Hepatocyte (in vitro differentiated cells): Measurements from ENCODE around the gene SNCB. TPM values are rescaled to one million over a fixed set of nuclear protein-coding genes. Genes with fewer than 3 reads are reported as not detected.

Experiments used
- DNase-seq: peaks from one replicate; pipeline ENCODE4 v3.0.0-alpha.2; 2016; ENCODE audit warnings: low spot score
- H2AFZ ChIP-seq: fragments of 200-600 bp; sonication (generic); 2 replicates; pipeline ENCODE4 v1.6.0; 2016; ENCODE audit warnings: antibody characterized with exemption, mild to moderate bottlenecking
- H3K27ac ChIP-seq: fragments of 200-600 bp; sonication (generic); 2 replicates; pipeline ENCODE4 v1.5.1; 2016; ENCODE audit warnings: mild to moderate bottlenecking
- H3K27me3 ChIP-seq: fragments of 200-600 bp; sonication (generic); 2 replicates; pipeline ENCODE4 v1.6.1; 2016
- H3K36me3 ChIP-seq: fragments of 200-600 bp; sonication (generic); replicated peaks from 2 replicates; pipeline ENCODE4 v1.5.1; 2016; ENCODE audit warnings: low read depth; ENCODE audit not compliant: insufficient read depth
- H3K4me1 ChIP-seq: fragments of 200-600 bp; sonication (generic); 2 replicates; pipeline ENCODE4 v1.5.1; 2016; ENCODE audit warnings: mild to moderate bottlenecking, moderate library complexity; ENCODE audit not compliant: insufficient read depth
- H3K4me2 ChIP-seq: fragments of 200-600 bp; sonication (generic); 2 replicates; pipeline ENCODE4 v1.6.0; 2016
- H3K4me3 ChIP-seq: fragments of 200-600 bp; sonication (generic); 2 replicates; pipeline ENCODE4 v1.5.1; 2016; ENCODE audit warnings: mild to moderate bottlenecking
- H3K79me2 ChIP-seq: fragments of 200-600 bp; sonication (generic); 2 replicates; pipeline ENCODE4 v1.6.0; 2017; ENCODE audit warnings: mild to moderate bottlenecking
- H3K9me2 ChIP-seq: fragments of 200-600 bp; sonication (generic); replicated peaks from 2 replicates; pipeline ENCODE4 v1.6.0; 2017; ENCODE audit warnings: mild to moderate bottlenecking; ENCODE audit not compliant: insufficient read depth
- H3K9me3 ChIP-seq: fragments of 200-600 bp; sonication (generic); 2 replicates; pipeline ENCODE4 v1.5.1; 2016; ENCODE audit warnings: low read depth, mild to moderate bottlenecking
- H4K20me1 ChIP-seq: fragments of 200-600 bp; sonication (generic); 2 replicates; pipeline ENCODE4 v1.6.0; 2016; ENCODE audit warnings: mild to moderate bottlenecking; ENCODE audit not compliant: insufficient read depth, poor library complexity, severe bottlenecking
- CTCF ChIP-seq: fragments of 200-600 bp; sonication (generic); IDR thresholded peaks from 2 replicates; pipeline ENCODE4 v1.5.1; 2016; ENCODE audit warnings: antibody characterized with exemption, mild to moderate bottlenecking; ENCODE audit not compliant: poor library complexity
- EZH2 ChIP-seq: fragments of 200-600 bp; sonication (generic); IDR thresholded peaks from 2 replicates; pipeline ENCODE4 v1.6.1; 2016; ENCODE audit warnings: antibody characterized with exemption, mild to moderate bottlenecking, borderline replicate concordance
- EZH2phosphoT487 ChIP-seq: fragments of 200-600 bp; sonication (generic); IDR thresholded peaks from one replicate; pipeline ENCODE4 v1.6.1; 2018; ENCODE audit warnings: antibody characterized with exemption, mild to moderate bottlenecking, low read depth, moderate library complexity; ENCODE audit not compliant: unreplicated experiment, severe bottlenecking
- WGBS: methylation state at CpG from one replicate; pipeline ENCODE4 v1.1.6; 2016; ENCODE audit warnings: low lambda C conversion rate; ENCODE audit errors: missing lambda C conversion rate; 5-methylcytosine and 5-hydroxymethylcytosine counted together
- polyA plus RNA-seq: library from polyadenylated mRNA; unstranded; fragments of >200 nt; fragmentation: Nextera tagmentation; extraction: Ambion mirVana; gene quantifications from 2 replicates; pipeline ENCODE4 v1.2.1, GENCODE V29; 2016
- total RNA-seq: library from RNA; depleted of rRNA; stranded (reverse); fragments of >200 nt; gene quantifications from 2 replicates; pipeline ENCODE4 v1.2.3, GENCODE V29; 2014

Gene SNCB
- total and polyA plus RNA-seq, 2 experiments from 2014 or later = 0.57 TPM; not detected in 1

GRCh38 chr5:176626876-176627236 is 3.5 kb downstream of the SNCB start:
- DNase-seq = no peak
- Histone ChIP-seq H3K4me1 (no peaks in the 10 kb centered on the region), H3K27me3 (peaks cover 77% of the 10 kb centered on the region), H3K4me3 (no peak overlapping the region), H3K36me3 (no peaks in the 10 kb centered on the region), H3K9me3 (no peaks in the 10 kb centered on the region), H3K27ac (no peak overlapping the region), H4K20me1 (no peaks in the 10 kb centered on the region), H3K9me2 (no peaks in the 10 kb centered on the region), H3K4me2 (no peak overlapping the region), H3K79me2 (no peaks in the 10 kb centered on the region), H2AFZ (no peak overlapping the region)
- TF ChIP-seq CTCF (no peak), EZH2 (no peak), EZH2phosphoT487 (no peak)
- WGBS = 85% methylated on average over 7 of the region's 7 CpGs

- TF ChIP-seq EZH2phosphoT487 (no peak), CTCF (no peak), EZH2 (no peak)
- no peaks in the 10 kb centered on the region for H3K9me2 ChIP-seq
- DNase-seq = no peak
Measured at GRCh38 chr5:176625966-176626875, 4.1 kb downstream of the SNCB start.

GRCh38 chr5:176625512-176625911 is 4.8 kb downstream of the SNCB start:
- Histone ChIP-seq H3K4me3 (no peak overlapping the region), H3K4me2 (no peak overlapping the region), H3K27me3 (peaks cover 77% of the 10 kb centered on the region), H4K20me1 (no peaks in the 10 kb centered on the region), H2AFZ (no peak overlapping the region), H3K9me2 (no peaks in the 10 kb centered on the region), H3K4me1 (no peaks in the 10 kb centered on the region), H3K9me3 (no peaks in the 10 kb centered on the region), H3K79me2 (no peaks in the 10 kb centered on the region), H3K27ac (no peak overlapping the region), H3K36me3 (no peaks in the 10 kb centered on the region)
- WGBS = 81% methylated on average over 2 of the region's 2 CpGs
- TF ChIP-seq EZH2 (no peak), EZH2phosphoT487 (no peak), CTCF (no peak)
- no peak for DNase-seq

More at GRCh38 chr5:176625966-176626875, 4.1 kb downstream of the SNCB start:
- no peak overlapping the region for H3K4me2 ChIP-seq
- H2AFZ ChIP-seq = no peak overlapping the region
- peaks cover 77% of the 10 kb centered on the region for H3K27me3 ChIP-seq
- no peaks in the 10 kb centered on the region for H3K4me1 ChIP-seq
- 76% methylated on average over 23 of the region's 25 CpGs for WGBS
- H3K79me2 ChIP-seq = no peaks in the 10 kb centered on the region
- no peaks in the 10 kb centered on the region for H3K9me3 ChIP-seq
- no peak overlapping the region for H3K27ac ChIP-seq
- H3K36me3 ChIP-seq = no peaks in the 10 kb centered on the region
- H4K20me1 ChIP-seq = no peaks in the 10 kb centered on the region
- no peak overlapping the region for H3K4me3 ChIP-seq
